NCI-H1048 (cell line): ENCODE results near the gene TDRD10.
"Not testable (repeated sequence)": the region's sequence is repeated elsewhere in the genome, so short reads cannot be mapped to it uniquely, and the experiment has no call there.

Experiments
- DNase-seq: peaks from one replicate; lab custom pipeline; 2025; lab: John Stamatoyannopoulos, UW

The TDRD10 gene

DNA sequence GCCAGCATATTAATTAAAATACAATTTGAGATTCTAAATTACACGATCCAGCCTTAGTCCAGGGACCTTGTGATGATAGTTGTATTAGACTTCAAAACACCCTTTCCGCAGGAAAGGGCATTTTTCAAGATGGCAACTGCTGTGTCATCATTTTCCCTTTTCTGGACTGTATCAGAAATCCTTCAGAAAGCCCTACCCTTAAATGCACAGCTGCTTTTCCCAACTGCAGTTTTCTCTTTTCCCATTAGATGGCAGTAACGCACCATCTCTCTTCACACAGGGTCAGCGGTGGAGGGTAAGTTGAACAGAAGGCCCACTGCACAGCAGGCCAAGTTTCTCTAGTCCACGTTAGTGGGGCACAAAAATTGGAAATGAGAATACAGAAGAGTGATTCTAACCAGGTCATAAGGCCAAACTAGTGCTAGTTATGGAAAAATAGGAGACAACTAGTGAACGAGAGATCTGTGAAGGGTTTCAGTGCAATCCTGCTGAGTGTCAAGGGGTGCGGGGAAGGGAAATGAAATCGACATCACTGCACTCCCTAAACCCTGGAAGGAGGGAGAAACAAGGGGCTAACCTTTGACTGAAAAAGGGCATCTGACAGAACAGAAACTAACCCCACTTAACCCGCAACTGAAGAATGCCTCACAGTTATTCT is 22.1 kb upstream of the TDRD10 start:
- DNase-seq, result peak; percentile 62

DNA sequence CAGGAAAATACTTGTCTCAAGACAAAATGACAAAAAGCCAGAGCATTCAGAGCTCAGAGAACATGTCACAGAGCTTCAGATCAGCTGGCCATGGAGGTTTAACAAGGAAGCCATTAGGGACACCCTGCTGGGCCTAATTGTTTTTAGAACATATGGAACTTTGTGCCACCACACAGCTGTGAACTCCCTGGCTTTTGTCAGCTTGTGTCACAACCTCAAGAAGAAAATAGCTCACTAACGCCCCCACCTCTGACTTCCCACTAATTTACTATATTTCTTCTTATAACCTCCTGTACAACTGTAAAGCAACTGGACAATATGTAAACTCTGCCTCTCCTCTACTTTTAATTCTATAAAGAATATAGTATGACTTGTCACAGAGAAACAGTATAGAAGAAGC is 21.0 kb upstream of the TDRD10 start:
- DNase-seq, result no peak

DNA sequence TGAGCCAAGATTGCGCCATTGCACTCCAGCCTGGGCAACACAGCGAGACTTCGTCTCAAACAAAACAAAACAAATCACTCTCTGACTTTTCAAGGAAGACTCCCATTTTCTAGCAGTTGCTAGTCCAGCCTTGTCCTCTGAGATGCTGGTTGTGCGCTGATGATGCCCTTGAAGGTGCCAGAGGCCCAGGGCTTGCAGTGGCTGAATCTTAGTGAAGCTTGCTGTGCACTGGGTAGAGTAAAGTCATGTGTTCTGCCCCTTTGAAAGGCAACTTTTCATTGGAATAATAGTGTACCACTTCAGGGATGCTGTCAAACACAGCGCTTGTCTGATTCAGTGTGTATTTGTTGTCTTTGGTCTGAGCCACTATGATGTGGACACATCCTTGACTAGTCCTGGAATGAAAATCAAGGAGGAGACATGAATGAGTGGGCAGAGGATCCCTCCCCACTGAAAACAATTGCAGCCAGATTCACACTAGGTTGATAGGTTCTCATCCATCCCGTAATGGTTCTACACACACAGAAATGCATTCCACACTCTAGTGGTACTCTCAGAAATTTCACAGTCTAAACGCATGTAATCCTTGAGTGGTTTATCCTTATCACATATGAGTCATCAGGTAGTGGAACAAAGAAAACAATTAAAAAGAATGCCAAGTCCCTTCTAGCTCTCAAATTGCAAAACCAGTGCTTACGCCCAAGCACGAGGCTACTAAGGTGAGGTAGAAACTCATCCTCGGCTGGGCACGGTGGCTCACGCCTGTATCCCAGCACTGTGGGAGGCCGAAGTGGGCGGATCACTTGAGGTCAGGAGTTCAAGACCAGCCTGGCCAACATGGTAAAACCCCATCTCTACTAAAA is 17.8 kb upstream of the TDRD10 start:
- DNase-seq, result no peak

DNA sequence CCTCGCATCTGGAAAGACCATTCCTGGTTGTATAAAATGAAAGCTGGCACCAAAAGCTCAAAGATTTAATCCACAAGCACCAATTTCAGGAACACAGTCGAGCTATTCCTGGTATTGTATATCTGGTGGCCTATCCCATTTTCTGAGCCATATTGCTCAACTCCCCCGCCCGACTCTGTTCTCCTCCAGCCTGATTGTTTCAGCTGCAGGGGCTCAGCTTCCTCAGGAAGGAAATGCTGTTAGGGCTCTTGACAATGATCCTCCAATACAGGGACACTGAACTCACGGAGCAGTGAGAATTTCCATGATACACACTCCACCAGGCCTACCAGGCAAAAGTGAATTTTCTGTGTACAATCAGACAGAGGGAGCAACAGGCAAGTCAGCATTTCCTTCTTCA is 16.9 kb upstream of the TDRD10 start:
- DNase-seq, result no peak

DNA sequence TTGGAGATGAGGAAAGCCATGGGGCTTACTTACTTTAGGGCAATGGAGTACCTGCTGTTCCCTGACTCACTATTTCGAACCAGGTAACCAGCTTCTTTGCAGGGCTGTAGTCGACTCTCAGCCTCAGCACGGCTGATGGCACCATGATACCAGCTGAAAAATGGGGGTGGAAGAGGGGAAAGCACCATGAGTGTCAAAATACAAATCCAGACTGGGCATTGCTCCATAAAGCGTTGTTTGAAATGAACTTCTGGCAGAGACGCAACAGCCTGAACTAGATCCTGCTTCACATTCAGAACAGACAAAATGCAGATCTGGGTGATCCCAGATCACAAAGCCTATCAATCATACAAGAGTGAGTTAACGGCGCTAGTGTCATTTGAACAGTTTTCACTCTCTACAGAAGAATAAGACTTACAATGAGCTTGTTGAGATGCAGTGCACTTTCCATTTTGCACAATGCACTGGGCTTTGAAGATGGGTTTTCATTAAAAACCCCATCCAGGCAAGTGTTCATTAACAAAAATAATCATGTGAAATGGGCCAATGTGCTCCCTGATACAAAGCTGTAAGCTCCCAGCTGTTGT is 16.0 kb upstream of the TDRD10 start:
- no peak for DNase-seq

DNA sequence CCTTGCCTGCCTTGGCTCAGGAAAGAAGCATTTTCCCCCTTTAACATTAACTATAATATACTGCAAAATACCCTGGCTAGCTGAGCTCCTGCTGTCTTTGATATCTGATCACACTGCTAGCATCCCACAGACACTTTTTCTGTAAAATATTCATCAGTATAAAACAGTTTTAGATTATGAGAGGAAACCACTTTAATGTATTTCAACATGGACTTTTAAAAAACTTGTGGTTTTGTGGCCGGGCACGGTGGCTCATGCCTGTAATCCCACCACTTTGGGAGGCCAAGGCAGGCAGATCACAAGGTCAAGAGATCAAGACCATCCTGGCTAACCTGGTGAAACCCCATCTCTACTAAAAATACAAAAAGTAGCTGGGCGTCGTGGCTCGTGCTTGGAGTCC is 15.3 kb upstream of the TDRD10 start:
- DNase-seq, result not testable (repeated sequence)

DNA sequence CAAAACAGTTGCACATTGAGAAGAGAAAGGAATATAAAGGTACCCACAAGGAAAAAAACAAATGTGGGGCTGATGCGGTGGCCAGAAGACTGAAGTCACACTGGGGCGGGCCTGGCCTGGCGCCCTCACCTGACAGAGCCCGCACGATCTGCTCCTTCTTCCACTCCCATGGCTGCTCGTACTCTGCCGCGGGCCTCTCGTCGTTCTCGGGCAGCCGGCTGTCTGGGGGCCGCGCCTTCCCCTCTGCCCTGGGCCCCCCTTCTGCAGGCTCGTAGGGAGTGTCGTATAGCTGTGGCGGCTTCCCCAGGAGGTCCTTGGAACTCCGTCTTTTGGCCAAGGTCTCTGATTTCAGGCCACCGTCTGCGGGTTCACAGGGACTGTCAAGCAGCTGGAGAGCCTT is 13.1 kb upstream of the TDRD10 start:
- DNase-seq, result no peak

DNA sequence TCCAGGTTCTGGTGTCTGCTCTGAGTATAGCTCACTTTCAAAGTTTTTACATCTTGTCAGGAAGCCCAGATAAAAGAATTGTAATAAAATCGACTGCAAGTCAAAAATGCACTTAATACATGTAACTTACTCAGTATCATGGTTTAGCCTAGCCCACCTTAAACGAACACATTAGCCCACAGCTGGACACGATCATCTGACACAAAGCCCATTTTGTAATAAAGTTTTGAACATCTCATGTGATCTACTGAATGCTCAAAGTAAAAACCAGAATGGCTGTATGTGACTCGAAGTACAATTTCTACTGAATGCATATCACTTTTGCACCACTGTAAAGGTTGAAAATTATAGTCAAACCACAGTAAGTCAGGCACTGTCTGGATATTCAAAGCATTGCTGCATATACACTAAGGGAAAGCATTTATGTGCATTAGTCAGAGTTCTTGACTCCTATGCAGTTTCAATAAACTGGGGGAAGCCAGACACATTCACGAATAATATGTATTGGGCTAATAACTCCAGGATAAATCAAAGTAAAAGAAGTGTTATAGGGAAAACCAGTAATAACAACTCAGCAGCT is 12.2 kb upstream of the TDRD10 start:
- DNase-seq, result no peak

DNA sequence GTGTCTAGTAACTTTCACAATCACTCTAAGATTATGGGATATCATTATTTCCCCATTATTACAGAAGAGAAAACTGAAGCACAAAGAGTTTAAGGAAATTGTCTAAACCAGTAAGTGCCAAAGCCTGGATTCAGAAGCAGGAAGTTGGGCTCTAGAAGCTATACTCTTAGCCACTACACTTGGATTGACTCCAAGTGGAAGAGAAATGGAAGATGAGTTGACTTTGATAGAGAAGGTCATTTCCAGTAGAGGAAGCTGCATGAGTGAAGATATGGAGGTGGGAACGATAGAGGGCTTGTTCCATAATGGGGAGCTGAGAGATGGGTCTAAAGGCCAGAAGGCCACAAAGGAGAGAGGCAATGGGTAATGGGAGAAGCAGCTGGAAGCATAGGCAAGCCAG is 11.7 kb upstream of the TDRD10 start:
- no peak for DNase-seq

DNA sequence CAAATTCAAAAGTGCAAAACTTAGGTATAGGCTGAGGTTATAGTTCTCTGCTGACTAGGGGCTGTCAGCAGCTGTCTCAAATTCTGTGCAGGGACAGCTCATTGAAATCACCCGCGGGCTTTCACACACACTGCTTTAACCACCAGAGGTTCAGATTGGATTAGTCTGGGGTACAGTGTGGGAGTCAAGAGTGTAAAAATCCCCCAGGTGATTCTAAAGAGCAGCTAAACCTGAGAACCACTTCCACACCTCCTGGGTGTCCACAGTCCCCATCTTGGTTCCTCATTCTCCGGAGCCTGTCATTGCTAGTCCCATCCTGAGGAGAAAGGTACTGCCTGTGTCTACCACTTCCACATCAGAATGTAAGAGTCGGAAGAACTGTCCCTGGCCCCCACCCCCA is 9.9 kb upstream of the TDRD10 start:
- no peak for DNase-seq

DNA sequence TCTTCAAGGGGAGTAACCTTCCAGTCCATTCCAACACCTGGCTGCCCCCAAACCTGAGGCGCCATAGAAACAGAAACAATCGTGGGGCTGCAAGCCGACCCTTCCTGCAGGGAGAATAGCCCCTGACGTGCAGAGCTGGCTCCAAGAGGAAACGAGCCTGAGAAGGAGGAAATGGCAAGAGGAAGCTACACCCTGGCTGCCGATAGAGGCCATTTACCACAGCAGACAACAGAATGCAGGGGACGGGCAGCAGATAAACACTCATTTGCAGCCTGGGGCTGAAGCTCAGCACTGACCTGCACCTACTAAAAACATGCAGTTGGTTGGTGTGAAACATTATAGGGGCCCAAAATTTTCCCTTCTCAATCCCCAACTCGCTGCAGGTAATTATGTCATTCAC is 8.7 kb upstream of the TDRD10 start:
- DNase-seq, result no peak

DNA sequence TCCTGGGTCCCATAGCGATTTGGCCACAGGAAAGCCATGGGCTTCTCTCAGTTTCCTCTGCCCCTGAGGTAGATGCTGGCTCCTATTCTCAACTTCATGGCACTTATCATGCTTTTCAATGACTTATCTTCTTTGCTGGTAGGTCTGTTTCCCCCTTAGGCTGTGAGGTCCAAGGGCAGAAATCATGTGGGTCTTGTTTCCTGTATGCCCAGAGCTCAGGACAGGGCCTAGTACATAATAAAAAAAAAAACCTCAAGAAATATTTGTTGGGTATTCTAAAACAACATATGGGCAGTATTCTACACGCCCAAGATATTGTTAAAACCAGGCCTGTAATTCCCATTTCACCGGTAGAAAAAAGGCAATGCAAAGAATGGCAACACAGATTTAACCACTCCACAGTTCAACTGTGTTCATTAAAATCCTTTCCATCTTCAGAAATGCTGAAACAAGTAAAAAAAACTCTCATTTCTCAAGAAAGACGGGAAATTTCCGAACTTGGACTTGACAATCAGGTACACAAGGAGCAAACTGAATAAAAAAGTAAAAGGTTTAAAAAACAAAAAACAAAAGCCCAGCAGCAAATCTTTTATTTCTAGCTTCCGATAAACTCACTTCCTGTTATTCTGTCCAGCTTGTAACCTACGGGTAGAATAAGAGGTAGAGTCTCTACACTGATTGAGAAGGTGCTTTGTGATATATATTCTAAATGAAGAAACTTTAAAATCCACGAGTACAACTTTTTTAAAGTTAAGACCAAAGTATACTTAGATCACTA is 6.3 kb upstream of the TDRD10 start:
- DNase-seq, result no peak

DNA sequence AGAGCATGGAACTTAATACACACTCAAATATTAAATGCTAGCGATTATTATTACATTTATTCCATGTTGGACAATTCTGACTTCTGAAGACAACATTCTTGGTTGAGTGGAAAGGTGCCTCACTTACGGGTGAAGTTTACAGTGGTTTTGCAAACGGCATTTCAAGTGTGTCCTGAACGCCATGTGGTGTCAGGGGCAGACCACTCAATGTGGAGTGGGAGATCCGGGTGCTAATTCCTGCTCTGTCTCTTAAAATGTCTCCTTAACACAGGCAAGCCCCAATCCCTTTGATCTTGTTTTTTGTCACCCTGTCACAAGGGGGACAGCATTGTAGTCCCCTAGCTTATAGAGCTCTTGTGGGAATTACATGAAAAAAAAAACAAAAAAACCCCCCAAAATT is 5.6 kb upstream of the TDRD10 start:
- DNase-seq, result no peak

DNA sequence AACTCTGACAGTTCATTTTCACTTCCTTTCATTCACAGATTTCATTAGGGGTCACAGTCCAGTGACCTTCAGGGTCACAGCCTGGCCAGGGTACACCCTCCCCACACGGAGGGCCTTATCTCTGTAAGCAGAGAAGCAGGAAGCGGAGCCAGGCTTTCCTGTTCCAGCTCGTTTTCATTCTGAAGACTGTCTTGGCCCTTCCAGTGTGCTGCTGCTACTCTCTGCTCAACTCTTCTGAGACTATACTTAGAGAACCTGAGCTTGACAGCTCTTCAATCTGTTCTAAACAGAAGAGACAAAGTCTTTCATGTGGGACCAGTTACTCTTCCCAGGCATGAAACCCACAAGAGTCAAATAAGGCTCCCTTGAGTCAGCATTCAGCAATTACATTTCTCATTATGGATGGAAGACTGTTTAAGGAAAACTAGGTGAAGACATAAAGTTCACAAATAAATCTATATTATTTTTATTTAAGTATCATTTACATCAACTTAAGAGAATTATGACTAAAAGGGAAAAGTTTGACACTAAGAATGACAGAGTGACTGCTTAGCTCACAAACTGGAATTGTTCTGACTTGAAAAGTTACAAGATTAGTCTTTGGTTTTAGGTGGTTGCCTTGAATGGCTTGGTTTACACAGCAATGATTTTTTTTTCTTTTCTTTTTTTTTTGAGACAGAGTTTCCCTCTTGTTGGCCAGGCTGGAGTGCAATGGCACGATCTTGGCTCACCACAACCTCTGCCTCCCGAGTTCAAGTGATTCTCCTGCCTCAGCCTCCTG is 4.8 kb upstream of the TDRD10 start:
- DNase-seq, result no peak

DNA sequence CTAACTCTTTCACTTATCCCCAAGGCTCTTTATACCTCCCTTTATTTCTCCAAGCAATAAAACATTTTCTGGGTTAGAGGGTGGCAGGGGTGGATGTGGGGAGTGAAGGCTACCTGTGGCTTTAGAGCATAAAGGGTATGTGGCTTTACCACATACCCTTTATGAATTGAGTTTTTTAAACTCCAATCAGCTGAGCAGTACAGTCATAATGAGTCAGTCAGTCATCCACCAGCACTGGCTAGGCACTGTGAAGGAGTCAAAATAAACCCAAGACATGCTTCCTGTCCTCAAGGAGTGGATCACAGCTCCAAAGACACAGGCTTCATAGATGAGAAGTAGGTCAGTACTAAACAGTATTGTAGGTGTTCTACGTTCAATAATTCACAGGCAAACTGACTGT is 2.6 kb upstream of the TDRD10 start:
- no peak for DNase-seq

DNA sequence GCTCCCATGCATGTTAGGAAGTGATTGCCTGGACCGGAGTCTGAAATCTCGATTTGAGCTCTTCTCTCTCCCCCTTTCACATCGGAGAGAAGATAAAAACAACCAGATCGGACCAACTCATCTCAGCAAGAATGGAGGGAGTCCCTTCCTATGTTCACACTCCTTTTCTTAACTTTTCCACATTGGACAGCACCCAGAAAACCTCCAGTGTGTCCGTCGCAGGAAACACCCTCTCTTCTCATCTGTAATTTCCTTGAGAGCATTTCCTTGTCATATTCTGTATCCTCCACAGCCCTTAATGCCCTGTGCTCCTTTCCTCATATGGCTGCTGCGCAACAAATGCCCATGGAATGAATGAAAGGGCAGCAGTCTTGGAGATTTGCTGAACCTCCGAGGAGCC is 1.5 kb upstream of the TDRD10 start:
- DNase-seq, result no peak

DNA sequence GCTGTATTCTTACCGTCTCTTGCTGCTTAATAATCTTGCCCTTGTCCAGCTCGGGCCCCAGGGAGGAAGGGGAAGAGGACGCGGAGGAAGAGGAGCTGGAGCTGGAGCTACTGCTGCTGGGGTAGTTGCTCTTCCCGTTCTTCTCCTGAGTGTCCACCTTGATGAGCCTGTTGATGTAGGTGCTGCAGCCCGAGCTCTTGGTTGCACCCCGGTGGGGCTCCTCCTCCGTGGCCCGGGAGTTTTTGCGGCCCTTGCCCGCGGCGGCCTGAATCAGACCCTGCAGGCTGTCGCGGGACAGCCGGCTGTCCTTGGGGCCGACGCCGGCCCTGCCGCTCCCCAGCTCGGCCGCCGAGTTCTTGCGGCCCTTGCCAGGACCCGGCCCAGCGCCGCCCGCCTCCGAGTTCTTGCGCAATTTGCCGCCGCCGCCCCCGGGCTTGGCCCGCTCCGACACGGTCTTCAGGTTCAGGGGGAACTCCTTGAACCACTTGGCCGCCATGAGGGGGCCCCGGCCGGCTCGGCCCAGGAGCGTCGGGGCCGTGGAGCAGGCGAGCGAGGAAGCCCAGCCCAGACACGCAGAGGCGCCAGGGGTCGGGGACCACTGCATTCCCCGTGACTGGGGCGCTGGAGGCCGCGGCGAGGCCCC is 475 bp upstream of the TDRD10 start:
- no peak for DNase-seq

DNA sequence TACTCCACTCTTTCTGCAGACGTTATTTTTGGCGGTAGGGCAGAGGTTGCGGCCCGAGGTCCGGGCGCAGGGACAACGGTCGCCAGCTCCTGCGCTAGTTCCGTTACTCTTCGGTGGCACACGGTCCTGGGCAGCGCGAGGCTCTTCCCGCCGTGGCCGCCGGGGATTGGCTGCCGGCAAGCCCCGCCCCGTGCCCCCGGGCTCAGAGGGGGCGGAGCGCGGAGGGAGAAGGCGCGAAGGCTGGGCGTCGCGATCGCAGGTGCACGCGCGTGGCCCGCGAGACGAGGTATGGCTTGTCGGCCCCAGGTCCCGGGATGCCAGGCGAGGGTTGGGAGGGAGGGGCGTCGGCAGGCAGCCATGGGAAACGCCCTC is 711 bp downstream of the TDRD10 start:
- no peak for DNase-seq

DNA sequence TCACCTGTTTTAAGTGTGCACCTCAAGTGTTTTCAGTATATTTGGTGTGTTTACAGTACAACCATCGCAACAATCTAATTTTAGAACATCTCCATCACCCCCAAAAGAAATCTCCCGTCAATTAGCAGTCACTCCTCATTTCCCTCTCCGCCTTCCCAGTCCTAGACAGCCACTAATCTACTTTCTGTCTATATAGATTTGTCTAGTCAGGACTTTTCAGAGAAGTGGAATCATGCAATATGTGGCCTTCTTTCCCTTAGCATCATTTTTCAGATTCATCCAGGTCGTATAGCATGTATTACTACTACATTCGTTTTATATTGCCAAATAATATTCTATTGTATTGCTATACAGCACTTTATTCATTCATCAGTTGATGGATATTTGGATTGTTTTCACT is 1.9 kb downstream of the TDRD10 start:
- no peak for DNase-seq

DNA sequence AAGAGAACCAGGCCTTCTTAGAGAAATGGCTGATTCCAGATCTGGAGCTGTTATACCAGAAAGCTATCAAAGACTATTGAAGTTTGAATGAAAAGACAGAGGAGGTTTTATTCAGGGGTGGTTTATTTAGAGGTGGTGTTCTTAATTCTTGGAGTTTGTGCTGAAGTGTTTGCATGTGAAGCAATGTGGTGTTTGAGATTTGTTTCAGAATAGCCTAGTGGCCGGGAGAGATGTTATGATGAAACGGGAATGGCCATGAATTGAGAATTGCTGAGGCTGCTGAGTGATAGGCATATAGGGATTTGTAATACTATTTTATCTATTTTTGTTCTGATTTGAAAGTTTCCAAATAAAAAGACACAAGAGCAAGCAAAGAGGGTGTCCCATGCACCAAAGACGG is 10.7 kb downstream of the TDRD10 start:
- DNase-seq, result no peak

DNA sequence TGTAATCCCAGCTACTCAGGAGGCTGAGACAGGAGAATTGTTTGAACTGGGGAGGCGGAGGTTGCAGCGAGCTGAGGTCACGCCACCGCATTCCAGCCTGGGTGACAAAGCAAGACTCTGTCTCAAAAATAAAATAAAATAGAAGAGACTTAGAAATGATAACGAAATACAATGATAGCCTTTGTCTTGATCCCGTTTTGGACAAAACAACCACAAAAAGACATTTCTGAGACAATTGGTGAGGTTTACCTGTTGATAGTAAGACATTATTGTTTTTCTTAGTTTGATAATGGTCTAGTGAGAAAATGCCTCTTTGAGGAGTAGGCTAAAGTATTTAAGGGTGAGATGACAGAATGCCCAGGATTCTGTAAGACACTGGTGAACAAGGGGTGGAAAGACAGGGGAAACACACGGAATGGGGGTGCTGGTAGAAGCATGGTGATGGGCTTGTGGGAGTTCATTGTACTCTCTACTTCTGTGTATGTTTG is 12.1 kb downstream of the TDRD10 start:
- no peak for DNase-seq
